GM12873 (cell line): Measurements from ENCODE around the gene NHSL1.

ENCODE experiments used
- TF ChIP-seq, protein P1 (sequence below): IDR thresholded peaks from 2 replicates; pipeline ENCODE4 v1.5.1; 2012; ENCODE audit warnings: low read depth, mild to moderate bottlenecking, moderate library complexity, low read length, control low read depth; ENCODE audit not compliant: insufficient read depth; ENCODE audit errors: missing control alignments

NHSL1 gene

DNA sequence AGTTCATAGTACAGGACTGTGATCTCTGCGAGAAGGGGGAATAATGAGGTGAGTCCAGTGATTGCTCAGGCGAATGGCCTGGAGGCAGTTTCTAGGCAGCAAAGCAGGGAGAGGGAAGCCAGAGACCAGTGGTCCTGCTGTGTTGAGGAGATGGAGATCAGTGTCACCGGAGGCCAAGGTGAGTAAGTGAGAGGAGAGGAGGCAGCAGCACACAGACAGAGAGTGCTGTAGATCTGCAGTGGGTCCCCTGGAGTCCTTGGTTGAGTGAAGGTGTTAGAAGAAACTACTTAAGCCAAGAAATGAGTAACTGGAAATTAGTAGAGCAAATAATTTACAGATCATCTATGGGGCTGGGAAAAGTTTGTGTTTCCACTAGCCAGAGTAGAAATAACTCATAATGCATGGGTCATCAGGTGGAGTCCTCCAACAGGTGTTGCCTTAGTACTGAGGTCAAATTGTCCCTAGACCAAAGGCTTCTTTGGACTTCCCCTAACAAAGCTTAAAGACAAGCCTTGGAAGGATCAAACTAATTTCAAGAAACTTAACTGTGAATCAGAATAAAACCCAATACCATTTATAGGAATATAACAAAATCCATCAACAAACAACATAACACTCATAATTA lies 81.7 kb downstream of the NHSL1 start:
- TF ChIP-seq, protein P1, sequence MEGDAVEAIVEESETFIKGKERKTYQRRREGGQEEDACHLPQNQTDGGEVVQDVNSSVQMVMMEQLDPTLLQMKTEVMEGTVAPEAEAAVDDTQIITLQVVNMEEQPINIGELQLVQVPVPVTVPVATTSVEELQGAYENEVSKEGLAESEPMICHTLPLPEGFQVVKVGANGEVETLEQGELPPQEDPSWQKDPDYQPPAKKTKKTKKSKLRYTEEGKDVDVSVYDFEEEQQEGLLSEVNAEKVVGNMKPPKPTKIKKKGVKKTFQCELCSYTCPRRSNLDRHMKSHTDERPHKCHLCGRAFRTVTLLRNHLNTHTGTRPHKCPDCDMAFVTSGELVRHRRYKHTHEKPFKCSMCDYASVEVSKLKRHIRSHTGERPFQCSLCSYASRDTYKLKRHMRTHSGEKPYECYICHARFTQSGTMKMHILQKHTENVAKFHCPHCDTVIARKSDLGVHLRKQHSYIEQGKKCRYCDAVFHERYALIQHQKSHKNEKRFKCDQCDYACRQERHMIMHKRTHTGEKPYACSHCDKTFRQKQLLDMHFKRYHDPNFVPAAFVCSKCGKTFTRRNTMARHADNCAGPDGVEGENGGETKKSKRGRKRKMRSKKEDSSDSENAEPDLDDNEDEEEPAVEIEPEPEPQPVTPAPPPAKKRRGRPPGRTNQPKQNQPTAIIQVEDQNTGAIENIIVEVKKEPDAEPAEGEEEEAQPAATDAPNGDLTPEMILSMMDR: no peak

DNA sequence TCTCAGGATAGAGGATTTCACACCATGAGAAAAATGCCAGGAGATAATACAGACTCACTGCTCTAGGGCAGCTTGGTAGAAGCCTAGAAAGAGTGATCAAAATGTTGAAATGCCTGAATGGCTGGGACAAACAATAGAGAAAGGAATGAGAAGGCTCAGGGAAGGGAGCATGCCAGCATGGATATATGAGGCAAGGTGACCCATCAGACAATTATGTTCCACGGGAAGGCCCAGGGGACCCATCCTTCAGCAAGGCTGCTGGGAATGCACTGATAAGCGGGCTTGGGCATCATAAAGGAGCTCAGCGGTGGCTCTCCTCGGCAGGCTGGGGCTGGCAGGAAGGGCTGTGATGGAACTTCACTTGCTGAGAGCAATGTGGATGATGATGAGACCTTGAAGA lies 83.1 kb downstream of the NHSL1 start:
- TF ChIP-seq, protein P1: no peak

DNA sequence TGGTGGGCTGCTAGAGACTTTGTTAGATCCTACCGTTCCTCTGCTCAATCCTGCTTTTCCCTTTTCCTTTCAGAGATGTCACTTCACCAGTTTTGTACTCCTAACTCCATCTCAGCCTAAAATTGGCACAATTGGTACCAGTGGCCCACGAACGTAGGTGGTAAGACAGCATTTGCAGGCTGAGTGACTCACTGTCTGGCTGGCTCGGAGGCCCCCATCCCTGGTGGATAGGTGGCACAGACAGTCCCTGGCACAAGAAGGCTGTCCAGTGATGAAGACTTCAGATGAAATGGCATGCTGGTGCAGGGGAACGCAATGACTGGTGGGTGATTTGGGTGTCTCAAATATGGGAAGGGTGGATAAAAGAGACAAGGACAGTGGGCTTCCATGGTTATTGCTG lies 84.2 kb downstream of the NHSL1 start:
- TF ChIP-seq, protein P1: no peak

DNA sequence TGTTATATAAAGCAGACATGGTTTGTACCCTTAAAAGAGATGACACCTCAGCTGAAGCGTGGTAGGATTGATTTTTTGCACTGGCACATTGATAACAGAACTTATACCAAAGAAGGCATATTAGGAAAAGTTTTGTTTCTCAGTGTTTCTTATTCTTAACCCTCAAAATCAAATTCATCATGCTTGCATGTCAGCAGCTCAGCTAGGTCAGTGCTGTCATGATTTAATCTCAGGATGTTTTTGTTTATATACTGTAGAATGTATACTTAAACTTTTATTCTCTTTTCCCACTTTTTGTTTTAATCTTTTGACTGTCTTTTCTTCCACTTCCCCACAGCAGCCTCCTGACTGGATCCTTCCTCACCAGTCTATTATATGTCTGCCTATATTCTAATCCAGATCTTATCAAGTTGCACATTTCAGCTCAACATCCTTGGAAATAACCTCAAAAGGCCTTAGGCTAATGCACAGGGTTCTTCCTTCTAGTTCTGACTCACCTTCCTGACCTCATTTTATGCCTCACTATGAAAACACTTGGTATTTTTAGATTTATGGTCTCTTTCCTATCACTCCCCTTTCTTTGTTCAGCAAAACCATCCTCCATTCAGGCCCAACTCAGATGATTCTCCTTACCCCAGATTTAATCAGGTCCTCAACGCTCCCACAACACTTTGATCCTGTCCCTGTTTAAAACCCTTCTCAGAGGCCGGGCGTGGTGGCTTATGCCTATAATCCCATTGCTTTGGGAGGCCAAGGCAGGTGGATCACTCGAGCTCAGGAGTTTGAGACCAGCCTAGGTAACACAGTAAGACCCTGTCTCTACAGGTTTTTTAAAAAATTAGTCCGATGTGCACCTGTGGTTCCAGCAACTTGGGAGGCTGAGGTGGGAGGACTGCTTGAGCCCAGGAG lies 88.1 kb downstream of the NHSL1 start:
- TF ChIP-seq, protein P1: no peak

DNA sequence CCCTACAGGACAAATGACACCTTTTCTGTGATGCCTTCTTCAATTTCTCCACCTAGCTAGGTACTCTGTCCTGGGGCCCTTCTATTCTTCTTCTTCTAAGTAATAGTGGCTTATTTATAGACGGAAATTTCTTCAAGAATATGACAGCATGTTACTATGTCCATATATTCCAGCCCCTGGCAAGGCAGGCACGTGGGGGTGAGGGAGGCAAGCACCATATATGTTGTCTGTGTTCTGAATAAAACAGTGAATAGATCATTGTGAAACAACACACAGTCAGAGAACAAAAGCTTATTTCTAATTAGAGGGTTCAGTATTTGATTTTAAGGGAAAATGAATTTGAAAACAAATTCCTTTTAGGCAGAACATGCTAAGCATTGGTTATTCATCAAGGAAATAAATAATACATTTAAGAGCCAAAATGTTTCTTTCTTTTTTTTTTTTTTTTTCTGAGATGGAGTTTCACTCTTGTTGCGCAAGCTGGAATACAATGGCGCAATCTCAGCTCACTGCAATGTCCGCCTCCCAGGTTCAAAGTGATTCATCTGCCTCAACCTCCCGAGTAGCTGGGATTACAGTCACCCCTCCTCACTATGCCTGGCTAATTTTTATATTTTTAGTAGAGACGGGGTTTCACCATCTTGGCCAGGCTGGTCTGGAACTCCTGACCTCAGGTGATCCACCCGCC lies 89.1 kb downstream of the NHSL1 start:
- TF ChIP-seq, protein P1: no peak

DNA sequence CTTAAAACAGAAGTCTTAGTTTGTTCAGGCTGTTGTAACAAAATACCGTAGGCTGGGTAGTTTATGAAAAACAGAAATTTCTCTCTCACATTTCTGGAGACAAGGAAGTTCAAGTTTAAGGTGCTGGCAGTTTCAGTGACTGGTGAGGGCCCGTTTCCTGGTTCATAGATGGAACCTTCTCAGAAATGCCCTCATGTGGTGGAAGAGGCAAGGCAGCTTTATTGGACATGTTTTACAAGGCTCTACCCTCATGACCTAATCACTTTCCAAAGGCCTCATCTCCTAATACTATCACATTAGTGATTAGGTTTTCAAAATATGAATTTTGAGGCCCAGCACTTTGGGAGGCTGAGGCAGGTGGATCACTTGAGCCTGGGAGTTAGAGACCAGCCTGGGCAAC lies 92.9 kb downstream of the NHSL1 start:
- TF ChIP-seq, protein P1: no peak
